Nephron progenitor cell (in vitro differentiated cells): ENCODE measurements around the gene TOM1L1.

Source experiments
- DNase-seq: peaks from one replicate; pipeline ENCODE4 v3.0.0; 2021
- H3K27ac Mint-ChIP-seq: 2 replicates; pipeline ENCODE4 v1.8.0; 2021; ENCODE audit warnings: mild to moderate bottlenecking, moderate library complexity, mixed read lengths
- H3K27me3 Mint-ChIP-seq: 2 replicates; pipeline ENCODE4 v1.8.0; 2021; ENCODE audit warnings: mild to moderate bottlenecking, low read depth, mixed read lengths; ENCODE audit not compliant: poor library complexity
- H3K36me3 Mint-ChIP-seq: 2 replicates; pipeline ENCODE4 v1.8.0; 2021; ENCODE audit warnings: low read depth, mixed read lengths
- H3K4me1 Mint-ChIP-seq: 2 replicates; pipeline ENCODE4 v1.8.0; 2021; ENCODE audit warnings: mixed read lengths
- H3K4me3 Mint-ChIP-seq: 2 replicates; pipeline ENCODE4 v1.8.0; 2021; ENCODE audit warnings: mild to moderate bottlenecking, moderate library complexity, mixed read lengths
- H3K9me3 Mint-ChIP-seq: 2 replicates; pipeline ENCODE4 v1.8.0; 2021; ENCODE audit warnings: mild to moderate bottlenecking, moderate library complexity, mixed read lengths
- CTCF ChIP-seq: fragments of 200-600 bp; sonication (generic); IDR thresholded peaks from 2 replicates; pipeline ENCODE4 v1.5.0; 2021; ENCODE audit warnings: antibody characterized with exemption

Gene TOM1L1

GRCh38 chr17:54932711-54933110 lies 32.1 kb downstream of the TOM1L1 start:
- Mint-ChIP-seq H3K27me3 (peaks cover 3% of the 10 kb centered on the region), H3K4me1 (peaks cover 15% of the 10 kb centered on the region)

GRCh38 chr17:54933921-54934320 lies 33.3 kb downstream of the TOM1L1 start:
- DNase-seq: no peak
- H3K36me3 Mint-ChIP-seq: peaks cover 72% of the 10 kb centered on the region
- H3K27me3 Mint-ChIP-seq: peaks cover 3% of the 10 kb centered on the region
- peaks cover 3% of the 10 kb centered on the region for H3K9me3 Mint-ChIP-seq
- no peak for TF ChIP-seq CTCF
- H3K4me1 Mint-ChIP-seq: peaks cover 15% of the 10 kb centered on the region
- H3K27ac Mint-ChIP-seq: no peak overlapping the region
- no peak overlapping the region for H3K4me3 Mint-ChIP-seq

More at GRCh38 chr17:54932711-54933110, 32.1 kb downstream of the TOM1L1 start:
- DNase-seq: no peak
- peaks cover 3% of the 10 kb centered on the region for H3K9me3 Mint-ChIP-seq
- H3K27ac Mint-ChIP-seq: no peak overlapping the region
- TF ChIP-seq CTCF: no peak
- no peak overlapping the region for H3K4me3 Mint-ChIP-seq
- peaks cover 82% of the 10 kb centered on the region for H3K36me3 Mint-ChIP-seq

GRCh38 chr17:54935471-54935870 lies 34.8 kb downstream of the TOM1L1 start:
- TF ChIP-seq CTCF: no peak
- Mint-ChIP-seq H3K4me3 (no peak overlapping the region), H3K27me3 (peaks cover 3% of the 10 kb centered on the region), H3K27ac (no peak overlapping the region), H3K4me1 (peaks cover 15% of the 10 kb centered on the region), H3K36me3 (peaks cover 71% of the 10 kb centered on the region), H3K9me3 (peaks cover 3% of the 10 kb centered on the region)
- DNase-seq: no peak

GRCh38 chr17:54937018-54937417 lies 36.4 kb downstream of the TOM1L1 start:
- Mint-ChIP-seq H3K4me1 (peaks cover 12% of the 10 kb centered on the region), H3K9me3 (peaks cover 1% of the 10 kb centered on the region), H3K27me3 (peaks cover 3% of the 10 kb centered on the region), H3K4me3 (no peak overlapping the region), H3K36me3 (peaks cover 66% of the 10 kb centered on the region), H3K27ac (peak overlapping the region; percentile 76)
- no peak for DNase-seq
- TF ChIP-seq CTCF: no peak

GRCh38 chr17:54937426-54937825 lies 36.8 kb downstream of the TOM1L1 start:
- Mint-ChIP-seq H3K4me1 (peaks cover 11% of the 10 kb centered on the region), H3K4me3 (no peak overlapping the region), H3K36me3 (peaks cover 65% of the 10 kb centered on the region), H3K9me3 (no peaks in the 10 kb centered on the region), H3K27me3 (peaks cover 3% of the 10 kb centered on the region), H3K27ac (no peak overlapping the region)
- no peak for TF ChIP-seq CTCF
- no peak for DNase-seq

GRCh38 chr17:54941285-54941684 lies 40.6 kb downstream of the TOM1L1 start:
- Mint-ChIP-seq H3K9me3 (no peaks in the 10 kb centered on the region), H3K4me1 (peaks cover 11% of the 10 kb centered on the region), H3K27ac (no peak overlapping the region), H3K4me3 (no peak overlapping the region), H3K27me3 (peaks cover 3% of the 10 kb centered on the region), H3K36me3 (peaks cover 60% of the 10 kb centered on the region)
- no peak for DNase-seq
- no peak for TF ChIP-seq CTCF
